ENCODE data around the gene MTMR12. TPM values are rescaled to one million over a fixed set of nuclear protein-coding genes. Genes with fewer than 3 reads are reported as not detected.

MTMR12 gene
- total and polyA plus RNA-seq, 2 of the 4 experiments (the other 2 are of a cell fraction), result 11.1 to 21.3 TPM

DNA sequence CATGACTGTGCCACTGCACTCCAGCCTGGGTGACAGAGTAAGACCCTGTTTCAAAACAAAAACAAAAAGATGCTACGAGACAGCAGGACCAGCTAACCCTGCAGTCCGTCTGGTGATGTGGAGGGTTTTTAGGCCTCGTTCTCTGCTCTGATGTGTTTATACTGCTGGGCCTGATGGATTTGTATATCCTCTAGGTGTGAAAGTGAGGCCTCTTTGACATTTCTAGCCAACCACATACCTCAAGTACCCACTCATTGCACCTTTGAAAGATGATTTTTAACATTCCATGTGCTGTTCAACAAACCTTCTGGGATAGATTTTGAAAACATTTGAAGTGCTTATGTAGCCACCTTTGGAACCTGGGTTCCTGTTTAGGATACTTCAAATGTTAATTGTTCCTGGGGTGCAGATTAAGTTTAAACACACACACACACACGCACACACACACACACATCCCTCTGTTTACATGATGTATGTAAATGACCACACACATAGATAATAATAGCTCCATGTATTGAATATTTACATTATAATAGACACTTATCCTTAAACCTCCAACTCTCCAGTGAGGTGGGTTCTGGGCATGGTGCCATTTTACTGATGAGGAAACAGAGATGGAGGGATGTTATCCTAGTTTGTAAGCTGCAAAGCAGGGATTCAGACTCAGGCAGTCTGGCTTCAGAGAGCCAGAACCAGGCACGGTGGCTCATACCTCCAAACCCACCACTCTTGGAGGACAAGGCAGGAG, 89.8 kb downstream of the MTMR12 start (continued):
- TF ChIP-seq, protein P1, sequence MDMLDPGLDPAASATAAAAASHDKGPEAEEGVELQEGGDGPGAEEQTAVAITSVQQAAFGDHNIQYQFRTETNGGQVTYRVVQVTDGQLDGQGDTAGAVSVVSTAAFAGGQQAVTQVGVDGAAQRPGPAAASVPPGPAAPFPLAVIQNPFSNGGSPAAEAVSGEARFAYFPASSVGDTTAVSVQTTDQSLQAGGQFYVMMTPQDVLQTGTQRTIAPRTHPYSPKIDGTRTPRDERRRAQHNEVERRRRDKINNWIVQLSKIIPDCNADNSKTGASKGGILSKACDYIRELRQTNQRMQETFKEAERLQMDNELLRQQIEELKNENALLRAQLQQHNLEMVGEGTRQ (IDR thresholded peaks at IDR 0.05; ENCODE audit: low read depth, low read length), result no peak
- TF ChIP-seq MAZ (IDR thresholded peaks at IDR 0.05; ENCODE audit: borderline replicate concordance, low read depth, low read length) (no peak), MAFK (IDR thresholded peaks at IDR 0.05; ENCODE audit: low read depth, low read length) (no peak), CEBPB (IDR thresholded peaks at IDR 0.05; ENCODE audit: low read depth, low read length) (no peak), RCOR1 (IDR thresholded peaks at IDR 0.05; ENCODE audit: insufficient replicate concordance, low read length) (no peak)

All from IMR-90 (cell line).